ENCODE results near the gene GNG11. TPM values are rescaled to one million over a fixed set of nuclear protein-coding genes. Genes with fewer than 3 reads are reported as not detected.

Gene GNG11
- not detected for total RNA-seq

- Mint-ChIP-seq H3K36me3 (no peaks in the 10 kb centered on the region), H3K9me3 (no peaks in the 10 kb centered on the region), H3K4me1 (peaks cover 1% of the 10 kb centered on the region), H3K27ac (no peak within 1 kb of the TSS), H3K27me3 (peaks cover 41% of the 10 kb centered on the region), H3K4me3 (peak within 1 kb of the TSS; percentile 77)
- peak; percentile 63 for DNase-seq
- peak; percentile 89 for ATAC-seq (ENCODE audit: low read depth)
- POLR2A ChIA-PET = no interaction called here
These were observed at the start of gene GNG11 for GRCh38 chr7:93921607-93922566. Gene GNG11, plus strand, starts transcription at chr7:93921735. Its CDS starts 403 bp downstream, at chr7:93922138.

- H3K9me3 Mint-ChIP-seq = no peaks in the 10 kb centered on the region
- no peak overlapping the region for H3K4me3 Mint-ChIP-seq
- no peak overlapping the region for H3K27ac Mint-ChIP-seq
- no peaks in the 10 kb centered on the region for H3K4me1 Mint-ChIP-seq
- ATAC-seq (ENCODE audit: low read depth) = no peak
- no peaks in the 10 kb centered on the region for H3K36me3 Mint-ChIP-seq
- no peak for DNase-seq
- H3K27me3 Mint-ChIP-seq = no peaks in the 10 kb centered on the region
- POLR2A ChIA-PET = no interaction called here
These were observed 47.4 kb upstream of the GNG11 start for GRCh38 chr7:93873998-93874574.

GRCh38 chr7:93877742-93878141 is 43.8 kb upstream of the GNG11 start:
- DNase-seq (no peak), ATAC-seq (ENCODE audit: low read depth) (no peak)
- no peaks in the 10 kb centered on the region for H3K36me3 Mint-ChIP-seq
- POLR2A ChIA-PET = no interaction called here
- no peak overlapping the region for H3K27ac Mint-ChIP-seq
- no peaks in the 10 kb centered on the region for H3K4me1 Mint-ChIP-seq
- no peak overlapping the region for H3K4me3 Mint-ChIP-seq
- no peaks in the 10 kb centered on the region for H3K9me3 Mint-ChIP-seq
- H3K27me3 Mint-ChIP-seq = no peaks in the 10 kb centered on the region

GRCh38 chr7:93879356-93879755 is 42.2 kb upstream of the GNG11 start:
- Mint-ChIP-seq H3K9me3 (no peaks in the 10 kb centered on the region), H3K4me1 (no peaks in the 10 kb centered on the region), H3K36me3 (no peaks in the 10 kb centered on the region), H3K27me3 (no peaks in the 10 kb centered on the region), H3K4me3 (no peak overlapping the region), H3K27ac (no peak overlapping the region)
- DNase-seq = no peak
- POLR2A ChIA-PET = no interaction called here
- no peak for ATAC-seq (ENCODE audit: low read depth)

- Mint-ChIP-seq H3K9me3 (no peaks in the 10 kb centered on the region), H3K36me3 (no peaks in the 10 kb centered on the region), H3K4me1 (no peaks in the 10 kb centered on the region), H3K4me3 (no peak overlapping the region), H3K27me3 (peaks cover 5% of the 10 kb centered on the region), H3K27ac (no peak overlapping the region)
- POLR2A ChIA-PET = no interaction called here
- DNase-seq (no peak), ATAC-seq (ENCODE audit: low read depth) (no peak)
These were observed 39.1 kb upstream of the GNG11 start for GRCh38 chr7:93882468-93882867.

GRCh38 chr7:93883078-93883916 is 38.2 kb upstream of the GNG11 start:
- H3K27ac Mint-ChIP-seq = no peak overlapping the region

GRCh38 chr7:93883917-93884345 is 37.6 kb upstream of the GNG11 start:
- no peak for ATAC-seq (ENCODE audit: low read depth)
- no peak for DNase-seq
- Mint-ChIP-seq H3K9me3 (no peaks in the 10 kb centered on the region), H3K27me3 (peaks cover 17% of the 10 kb centered on the region), H3K27ac (no peak overlapping the region), H3K4me3 (no peak overlapping the region), H3K36me3 (no peaks in the 10 kb centered on the region), H3K4me1 (no peaks in the 10 kb centered on the region)
- POLR2A ChIA-PET = no interaction called here

More at GRCh38 chr7:93883078-93883916, 38.2 kb upstream of the GNG11 start:
- H3K27me3 Mint-ChIP-seq = peaks cover 10% of the 10 kb centered on the region
- no peaks in the 10 kb centered on the region for H3K36me3 Mint-ChIP-seq
- H3K4me1 Mint-ChIP-seq = no peaks in the 10 kb centered on the region
- POLR2A ChIA-PET = no interaction called here
- ATAC-seq (ENCODE audit: low read depth) = no peak
- no peak overlapping the region for H3K4me3 Mint-ChIP-seq
- H3K9me3 Mint-ChIP-seq = no peaks in the 10 kb centered on the region
- no peak for DNase-seq

- ATAC-seq (ENCODE audit: low read depth) (no peak), DNase-seq (no peak)
- Mint-ChIP-seq H3K27ac (no peak overlapping the region), H3K4me3 (no peak overlapping the region), H3K36me3 (no peaks in the 10 kb centered on the region), H3K27me3 (peaks cover 23% of the 10 kb centered on the region), H3K9me3 (no peaks in the 10 kb centered on the region), H3K4me1 (no peaks in the 10 kb centered on the region)
- POLR2A ChIA-PET = no interaction called here
These were observed 37.0 kb upstream of the GNG11 start for GRCh38 chr7:93884541-93884940.

GRCh38 chr7:93889261-93889660 is 32.3 kb upstream of the GNG11 start:
- POLR2A ChIA-PET = no interaction called here
- H3K27me3 Mint-ChIP-seq = peaks cover 50% of the 10 kb centered on the region
- H3K36me3 Mint-ChIP-seq = no peaks in the 10 kb centered on the region

GRCh38 chr7:93890041-93890463 is 31.5 kb upstream of the GNG11 start:
- POLR2A ChIA-PET = no interaction called here
- no peak overlapping the region for H3K27ac Mint-ChIP-seq
- H3K9me3 Mint-ChIP-seq = no peaks in the 10 kb centered on the region
- no peaks in the 10 kb centered on the region for H3K36me3 Mint-ChIP-seq
- ATAC-seq (ENCODE audit: low read depth) (peak; percentile 33), DNase-seq (peak; percentile 29)
- H3K4me3 Mint-ChIP-seq = peak overlapping the region; percentile 69
- H3K4me1 Mint-ChIP-seq = peaks cover 5% of the 10 kb centered on the region
- peaks cover 52% of the 10 kb centered on the region for H3K27me3 Mint-ChIP-seq

More at GRCh38 chr7:93889261-93889660, 32.3 kb upstream of the GNG11 start:
- Mint-ChIP-seq H3K4me3 (no peak overlapping the region), H3K27ac (no peak overlapping the region), H3K9me3 (no peaks in the 10 kb centered on the region), H3K4me1 (peaks cover 5% of the 10 kb centered on the region)
- ATAC-seq (ENCODE audit: low read depth) (no peak), DNase-seq (no peak)

- ATAC-seq (ENCODE audit: low read depth) (peak; percentile 30), DNase-seq (peak; percentile 34)
- Mint-ChIP-seq H3K9me3 (no peaks in the 10 kb centered on the region), H3K27me3 (peaks cover 53% of the 10 kb centered on the region), H3K36me3 (no peaks in the 10 kb centered on the region), H3K27ac (no peak within 1 kb of the TSS), H3K4me3 (peak within 1 kb of the TSS; percentile 69), H3K4me1 (peaks cover 5% of the 10 kb centered on the region)
- POLR2A ChIA-PET = no interaction called here
These were observed 31.0 kb upstream of the GNG11 start, which contains the start of gene TFPI2 for GRCh38 chr7:93890464-93891068. Gene TFPI2, minus strand, starts transcription at chr7:93890753. Its CDS starts 75 bp downstream, at chr7:93890678.

GRCh38 chr7:93894426-93894825 is 27.1 kb upstream of the GNG11 start:
- H3K36me3 Mint-ChIP-seq = no peaks in the 10 kb centered on the region
- peaks cover 5% of the 10 kb centered on the region for H3K4me1 Mint-ChIP-seq
- H3K27ac Mint-ChIP-seq = no peak overlapping the region
- H3K9me3 Mint-ChIP-seq = no peaks in the 10 kb centered on the region
- H3K27me3 Mint-ChIP-seq = peaks cover 42% of the 10 kb centered on the region
- no peak overlapping the region for H3K4me3 Mint-ChIP-seq
- ATAC-seq (ENCODE audit: low read depth) (no peak), DNase-seq (no peak)
- POLR2A ChIA-PET = no interaction called here
